Bronchial epithelial cell (primary cell): ENCODE data around the gene MAX. TPM values are rescaled to one million over a fixed set of nuclear protein-coding genes. Genes with fewer than 3 reads are reported as not detected.

Experiments used
- DNase-seq: peaks from one replicate; pipeline ENCODE4 v3.0.0-alpha.2; 2010; ENCODE audit warnings: low read depth
- FAIRE-seq: peaks from 2 replicates; lab custom pipeline; 2011; peaks lifted over from hg19 to GRCh38; lab: Jason Lieb, UNC
- H3K27me3 ChIP-seq: 2 replicates; pipeline ENCODE4 v1.5.1; 2011; ENCODE audit warnings: low read length; ENCODE audit not compliant: control insufficient read depth, insufficient read depth
- H3K36me3 ChIP-seq: 2 replicates; pipeline ENCODE4 v1.5.1; 2011; ENCODE audit warnings: low read length; ENCODE audit not compliant: control insufficient read depth, insufficient read depth
- H3K4me3 ChIP-seq: 2 replicates; pipeline ENCODE4 v1.5.1; 2011; ENCODE audit warnings: mild to moderate bottlenecking, low read depth, low read length, control low read depth
- CTCF ChIP-seq: IDR thresholded peaks from 2 replicates; pipeline ENCODE4 v1.5.1; 2011; ENCODE audit warnings: mild to moderate bottlenecking, moderate library complexity, low read length, control low read depth, inconsistent platforms; ENCODE audit not compliant: insufficient read depth, severe bottlenecking
- total RNA-seq: library from RNA; depleted of rRNA; stranded (reverse); fragments of >200 nt; gene quantifications from 2 replicates; pipeline ENCODE4 v1.2.1, GENCODE V29; 2014

Gene MAX
- total RNA-seq, 1 donor from 2014 or later = 42.4 TPM

- DNase-seq (no peak), FAIRE-seq (no peak)
- no peaks in the 10 kb centered on the region for H3K27me3 ChIP-seq
- TF ChIP-seq CTCF = no peak
- H3K4me3 ChIP-seq = no peak overlapping the region
- peaks cover 4% of the 10 kb centered on the region for H3K36me3 ChIP-seq
Measured at GRCh38 chr14:65028937-65029336, 73.4 kb downstream of the MAX start.

DNA sequence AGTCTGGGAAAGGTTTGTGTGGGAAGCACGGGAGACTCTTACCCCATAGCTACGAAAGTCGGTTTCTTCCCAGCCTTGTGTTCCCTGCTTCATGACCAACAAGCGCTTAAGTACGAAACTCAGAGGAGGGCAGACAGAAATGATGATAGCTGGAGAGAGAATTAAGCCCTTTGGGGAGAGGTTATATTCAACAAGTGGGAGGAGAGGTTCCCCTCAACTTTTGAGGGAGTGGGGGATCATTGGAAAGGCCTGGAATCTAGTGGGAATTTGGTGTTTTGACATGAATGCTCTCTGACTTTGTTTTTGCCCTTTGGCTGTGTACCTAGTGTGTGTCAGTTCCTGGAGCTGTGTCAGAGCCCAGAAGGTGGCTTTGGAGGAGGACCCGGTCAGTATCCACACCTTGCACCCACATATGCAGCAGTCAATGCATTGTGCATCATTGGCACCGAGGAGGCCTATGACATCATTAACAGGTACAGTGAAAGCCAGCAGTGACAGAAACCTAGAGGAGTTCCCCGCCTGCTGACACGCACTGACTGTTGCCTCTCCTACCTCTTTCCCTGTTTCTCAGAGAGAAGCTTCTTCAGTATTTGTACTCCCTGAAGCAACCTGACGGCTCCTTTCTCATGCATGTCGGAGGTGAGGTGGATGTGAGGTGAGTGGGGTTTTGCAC, 75.1 kb downstream of the MAX start:
- FAIRE-seq = peak; percentile 47
- no peak overlapping the region for H3K4me3 ChIP-seq
- peak; percentile 18 for DNase-seq
- no peak for TF ChIP-seq CTCF
- H3K36me3 ChIP-seq = peaks cover 4% of the 10 kb centered on the region
- H3K27me3 ChIP-seq = no peaks in the 10 kb centered on the region

DNA sequence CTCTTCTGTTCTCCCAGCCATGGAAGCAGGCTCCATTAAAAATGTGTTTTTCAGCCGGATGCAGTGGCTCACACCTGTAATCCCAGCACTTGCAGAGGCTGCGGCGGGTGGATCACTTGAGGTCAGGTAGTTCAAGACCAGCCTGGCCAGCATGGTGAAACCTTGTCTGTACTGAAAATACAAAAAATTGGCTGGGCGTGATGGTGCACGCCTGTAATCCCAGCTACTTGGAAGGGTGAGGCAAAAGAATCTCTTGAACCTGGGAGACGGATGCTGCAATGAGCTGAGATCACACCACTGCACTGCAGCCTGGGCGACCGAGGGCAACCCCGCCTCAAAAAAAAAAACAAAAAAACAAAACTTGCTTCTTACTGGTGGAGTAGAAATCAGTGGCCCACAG, 75.8 kb downstream of the MAX start:
- no peak for TF ChIP-seq CTCF
- no peak overlapping the region for H3K4me3 ChIP-seq
- DNase-seq = peak; percentile 65
- H3K36me3 ChIP-seq = peaks cover 4% of the 10 kb centered on the region
- FAIRE-seq = peak; percentile 28
- H3K27me3 ChIP-seq = no peaks in the 10 kb centered on the region

DNA sequence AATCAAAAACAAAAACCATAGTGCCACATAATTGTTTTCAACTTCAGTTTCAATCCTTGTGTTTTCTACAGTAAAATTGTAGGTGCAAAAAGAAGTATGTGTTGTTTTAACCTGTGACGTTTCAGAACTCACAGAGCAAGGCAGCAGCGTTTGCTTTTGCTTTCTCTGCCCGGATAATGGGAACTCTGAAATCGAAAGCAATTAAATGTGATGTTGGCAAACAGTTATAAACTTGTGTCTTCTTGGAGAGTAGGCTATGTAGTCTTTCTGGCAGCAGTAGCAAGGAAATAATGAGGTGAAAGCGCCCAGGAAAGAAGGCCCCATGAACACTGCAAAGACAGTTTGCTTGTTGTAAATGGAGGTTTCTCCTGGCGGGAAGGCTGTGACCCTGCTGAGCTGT, 76.5 kb downstream of the MAX start:
- Histone ChIP-seq H3K4me3 (no peak overlapping the region), H3K36me3 (peaks cover 4% of the 10 kb centered on the region), H3K27me3 (no peaks in the 10 kb centered on the region)
- no peak for FAIRE-seq
- TF ChIP-seq CTCF = no peak
- DNase-seq = no peak

Other genes with a start within 250 kb of the MAX start
- not detected in 2 replicates for gene SPTB, start 222.6 kb downstream of the MAX start, total RNA-seq
- gene CHURC1, start 188.1 kb downstream of the MAX start, total RNA-seq = 21.9 and 41.6 TPM in 2 replicates
- 1.3 and 5.9 TPM in 2 replicates for gene GPX2, start 159.8 kb downstream of the MAX start, total RNA-seq
- gene RAB15, start 130.2 kb downstream of the MAX start, total RNA-seq = 0.77 TPM in 1 of 2 replicates, not detected in the other
- gene FNTB, start 115.6 kb downstream of the MAX start, total RNA-seq = 6.8 and 7.2 TPM in 2 replicates